HL-60/S4 treated with retinoic acid at 250 ng/mL for 4 days and 3 days (cell line): ENCODE measurements around the gene AAR2.

Source experiments
- in situ Hi-C: fragments of 300-500 bp; cut with MboI; formaldehyde crosslinking; loops from 2 replicates; pipeline ENCODE4 v1.7.0; 2022; ENCODE audit warnings: low sequenced_read_pairs

Gene AAR2

DNA sequence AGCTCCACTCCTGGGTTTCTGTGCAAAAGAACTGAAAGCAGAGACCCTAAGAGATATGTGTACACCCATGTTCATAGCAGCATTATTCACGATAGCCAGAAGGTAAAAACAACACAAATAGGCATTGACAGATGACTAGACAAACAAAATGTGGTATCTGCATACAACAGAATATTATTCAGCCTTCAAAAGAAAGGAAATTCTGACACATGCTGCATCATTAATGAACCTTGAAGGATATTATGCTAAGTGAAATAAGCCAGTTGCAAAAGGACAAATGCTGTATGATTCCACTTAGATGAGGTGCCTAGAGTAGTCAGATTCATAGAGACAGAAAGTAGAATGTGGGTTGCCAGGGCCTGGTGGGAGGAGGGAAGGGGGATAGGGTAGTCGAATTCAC is 17.8 kb downstream of the AAR2 start:
- in situ Hi-C loops = no loop called here

DNA sequence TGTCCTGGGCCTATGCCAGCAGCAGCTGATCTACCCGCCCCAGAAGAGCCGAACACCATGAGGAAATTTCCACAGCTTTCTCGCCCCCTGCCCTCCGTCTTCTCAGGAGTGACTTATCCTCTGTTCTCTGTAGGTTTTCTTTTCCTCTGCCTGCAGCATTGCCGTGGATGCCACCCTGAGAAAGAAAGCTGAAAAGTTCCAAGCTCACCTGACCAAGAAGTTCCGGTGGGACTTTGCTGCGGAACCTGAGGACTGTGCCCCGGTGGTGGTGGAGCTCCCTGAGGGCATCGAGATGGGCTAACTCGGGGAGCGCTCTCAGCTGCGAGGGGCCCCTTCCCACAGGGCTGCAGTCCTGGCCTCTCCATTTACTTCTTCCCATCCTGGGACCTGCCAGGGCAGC is 19.2 kb downstream of the AAR2 start:
- in situ Hi-C loops = no loop called here

DNA sequence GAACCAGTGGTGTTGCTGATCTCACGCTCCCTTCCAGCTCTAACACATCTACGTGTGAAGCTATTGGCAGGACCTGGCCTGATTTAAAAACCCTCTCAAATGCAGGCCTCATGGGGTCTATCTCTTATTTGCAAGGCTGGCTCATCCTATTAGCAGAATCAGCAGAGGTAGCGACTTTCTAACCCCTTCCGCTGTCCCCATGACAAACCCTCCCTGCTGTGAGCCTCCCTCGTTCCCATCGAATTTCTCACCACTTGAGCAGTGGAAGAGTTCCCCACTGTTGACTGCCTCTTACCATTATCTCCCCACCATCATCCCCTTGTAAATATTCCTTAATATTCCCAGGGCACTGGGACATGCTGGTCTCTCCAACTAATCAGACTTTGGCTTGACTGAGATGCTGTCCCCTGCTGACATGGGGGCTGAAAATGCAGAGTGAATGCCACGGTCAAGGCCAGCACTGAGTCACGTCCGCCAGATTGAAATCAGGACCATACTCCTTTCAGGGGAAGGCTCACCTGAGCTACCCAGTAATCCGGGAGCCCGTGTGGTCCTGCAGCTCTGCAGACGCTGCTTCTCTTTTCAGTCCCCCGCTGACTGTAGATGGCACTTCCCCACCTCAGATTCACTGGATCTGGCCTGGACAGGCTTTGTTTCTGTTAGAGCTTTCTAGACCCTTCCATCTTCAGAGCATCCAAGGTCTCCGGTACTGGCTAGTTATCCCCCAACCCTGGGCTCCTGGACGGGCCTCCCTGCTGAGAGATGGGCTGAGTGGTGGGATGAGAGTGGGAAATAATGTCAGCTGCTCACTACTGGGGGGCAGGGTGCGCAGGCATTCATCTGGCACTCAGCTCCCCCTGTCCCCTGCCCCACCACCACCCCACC is 23.1 kb downstream of the AAR2 start:
- in situ Hi-C loops = no loop called here

DNA sequence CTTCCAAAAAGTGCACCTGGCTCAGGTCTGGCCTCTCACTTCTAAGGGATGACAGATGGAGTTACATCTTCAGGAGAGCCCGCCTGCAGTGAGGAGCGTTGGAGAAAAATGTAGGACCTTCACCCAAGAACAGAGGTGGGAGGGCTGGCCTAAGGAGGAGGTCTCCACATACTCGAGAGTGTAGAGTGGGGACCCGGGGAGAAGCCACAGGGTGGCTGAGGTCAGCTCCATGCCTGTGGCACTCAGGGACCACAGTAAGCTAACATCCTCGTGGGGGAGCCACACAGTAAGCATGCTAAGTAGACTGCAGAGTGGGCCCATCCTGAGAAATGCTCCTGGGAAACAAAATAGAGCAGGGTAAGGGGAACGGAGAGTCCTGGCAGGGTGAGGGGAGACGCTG is 24.0 kb downstream of the AAR2 start:
- in situ Hi-C loops = no loop called here

DNA sequence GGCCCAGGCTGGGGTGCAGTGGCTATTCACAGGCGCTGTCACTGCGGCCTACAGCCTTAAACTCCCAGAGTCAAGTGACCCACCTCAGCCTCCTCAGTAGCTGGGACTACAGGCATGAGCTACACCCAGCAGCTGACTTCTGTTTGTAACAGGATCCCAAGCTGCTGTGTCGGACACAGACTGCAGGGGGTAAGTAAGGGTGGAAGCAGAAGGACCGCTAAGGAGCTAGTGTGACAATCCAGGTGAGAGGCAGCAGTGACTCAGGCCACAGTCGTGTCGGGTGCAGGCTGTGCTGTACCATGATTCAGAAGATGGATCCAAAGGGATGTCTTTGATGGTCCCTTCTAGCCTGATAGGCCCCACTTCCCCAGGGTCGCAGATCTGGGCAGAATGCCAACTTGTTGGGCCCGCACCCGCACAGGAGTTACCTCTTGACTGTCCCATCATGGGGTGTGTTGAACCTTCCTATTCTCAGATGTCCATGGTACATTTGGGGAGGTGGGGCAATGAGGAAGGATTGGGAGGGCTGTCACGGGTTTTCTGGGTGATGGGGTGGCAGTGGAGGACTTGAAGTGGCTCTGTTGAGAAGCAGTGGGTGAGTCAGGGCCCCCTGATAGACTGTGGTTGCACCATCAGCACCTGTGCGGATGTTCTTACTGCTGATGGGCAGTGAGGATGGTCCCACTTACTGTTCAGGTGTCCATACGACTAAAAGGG is 25.3 kb downstream of the AAR2 start:
- in situ Hi-C loops = no loop called here

DNA sequence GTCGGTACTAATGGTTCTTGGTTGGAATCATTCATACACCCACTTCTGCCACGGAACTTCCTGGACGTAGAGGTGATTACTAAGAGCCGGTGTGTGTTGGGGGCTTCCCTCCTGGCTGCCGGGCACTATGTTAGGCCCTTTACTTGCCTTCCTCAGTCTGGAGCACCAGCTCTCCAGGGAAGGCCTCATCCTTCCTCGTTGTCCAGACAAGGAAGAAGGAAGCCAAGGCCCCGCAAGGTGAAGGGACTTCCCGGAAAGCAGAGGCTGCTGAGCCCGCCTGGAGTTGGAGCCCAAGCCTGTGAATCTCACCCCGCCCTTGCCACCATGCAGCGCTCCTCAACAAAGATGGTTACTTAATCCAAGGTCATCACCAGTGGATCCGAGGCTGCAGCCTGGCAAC is 26.2 kb downstream of the AAR2 start:
- in situ Hi-C loops = no loop called here

DNA sequence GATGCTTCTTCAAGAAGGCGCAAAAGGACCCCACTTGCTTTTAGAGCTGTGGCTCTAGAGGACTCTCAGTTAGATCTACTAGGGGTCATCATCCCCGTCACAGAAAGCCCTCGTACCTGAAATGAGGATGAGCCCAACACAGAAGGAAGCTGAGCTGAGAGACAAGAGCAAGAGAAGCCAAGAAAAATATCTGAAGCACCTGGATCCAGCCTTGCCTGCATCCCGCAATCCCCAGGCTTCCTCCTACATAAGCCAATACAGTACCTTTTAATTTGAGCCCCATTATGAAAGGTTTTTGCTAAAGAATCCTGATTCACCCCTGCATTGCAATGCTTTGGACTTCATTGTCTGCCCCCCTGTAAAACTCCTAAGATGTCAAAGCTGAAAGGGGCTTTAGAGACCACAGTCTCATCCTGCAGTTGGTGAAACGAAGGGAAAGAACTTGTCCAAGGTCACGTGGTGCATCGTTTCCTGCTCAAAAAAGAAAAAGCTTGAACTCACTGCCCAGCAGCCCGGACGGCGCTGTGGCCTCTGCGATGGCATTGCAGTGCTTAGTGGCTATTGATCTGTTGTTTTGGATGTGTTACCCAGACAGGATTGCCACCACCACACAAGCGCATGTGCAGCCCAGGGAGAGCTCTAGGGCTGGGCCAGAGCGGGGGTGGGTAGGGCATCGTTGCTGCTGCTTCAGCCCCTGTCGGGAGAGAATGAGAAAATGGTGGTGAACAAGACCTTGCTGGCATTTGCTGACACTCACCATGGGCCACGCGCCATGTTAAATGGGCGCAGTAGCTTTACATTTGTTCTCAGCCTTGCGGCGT is 28.4 kb downstream of the AAR2 start:
- in situ Hi-C loops = no loop called here

DNA sequence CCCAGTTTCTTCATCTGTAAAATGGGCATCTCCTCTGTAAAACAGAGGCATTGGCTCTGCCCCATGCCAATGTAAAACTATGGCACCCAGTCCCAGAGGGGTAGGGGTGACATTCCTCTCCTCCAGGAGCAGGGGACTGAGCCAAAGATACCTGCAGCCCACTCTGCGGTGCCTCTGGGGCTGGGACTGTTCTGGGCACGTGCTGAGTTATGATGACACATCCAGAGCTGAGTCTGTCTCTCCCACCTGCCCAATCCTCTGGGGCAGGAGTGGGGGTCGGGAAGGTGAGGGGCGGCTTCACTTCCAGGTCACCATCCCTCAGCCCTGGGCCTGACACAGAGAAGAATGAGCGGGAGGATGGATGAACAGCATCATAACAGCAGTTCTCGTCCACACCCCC is 29.9 kb downstream of the AAR2 start:
- in situ Hi-C loops = no loop called here

DNA sequence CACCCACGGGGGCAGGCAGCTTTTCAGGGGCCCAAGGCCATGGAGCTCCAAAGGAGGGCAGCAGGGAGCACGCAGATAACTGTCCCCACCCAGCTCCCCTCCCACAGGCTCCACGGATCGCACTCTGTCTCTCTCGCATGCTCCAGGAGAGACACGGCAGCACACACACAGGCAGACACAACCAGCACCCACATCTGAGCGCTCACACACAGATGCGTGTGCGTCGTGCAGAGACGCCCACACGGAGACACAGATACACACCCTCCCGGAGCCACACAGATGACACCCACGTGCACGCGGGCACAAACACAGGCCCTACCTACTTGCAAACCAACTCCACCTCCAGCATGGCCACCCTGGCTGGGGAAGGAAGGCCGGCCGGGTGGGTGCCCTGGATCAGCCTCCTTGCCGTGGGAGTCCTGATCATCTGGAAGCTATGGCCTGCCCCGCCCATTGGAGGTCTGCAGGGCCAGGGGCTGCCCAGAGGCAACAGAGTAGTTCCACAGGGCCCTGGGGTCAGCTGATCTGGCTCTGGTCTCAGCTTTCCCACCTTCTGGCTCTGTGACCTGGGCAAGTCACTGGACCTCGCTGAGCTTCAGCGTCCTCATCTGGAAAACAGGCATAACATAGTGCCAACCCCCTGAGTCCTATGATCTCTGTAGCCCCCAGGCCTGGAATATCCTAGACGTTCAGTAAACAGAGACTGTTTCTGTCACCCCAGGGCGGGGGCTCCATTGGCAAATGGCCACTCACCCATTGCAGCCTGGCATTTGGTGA is 31.5 kb downstream of the AAR2 start:
- in situ Hi-C loops = no loop called here

DNA sequence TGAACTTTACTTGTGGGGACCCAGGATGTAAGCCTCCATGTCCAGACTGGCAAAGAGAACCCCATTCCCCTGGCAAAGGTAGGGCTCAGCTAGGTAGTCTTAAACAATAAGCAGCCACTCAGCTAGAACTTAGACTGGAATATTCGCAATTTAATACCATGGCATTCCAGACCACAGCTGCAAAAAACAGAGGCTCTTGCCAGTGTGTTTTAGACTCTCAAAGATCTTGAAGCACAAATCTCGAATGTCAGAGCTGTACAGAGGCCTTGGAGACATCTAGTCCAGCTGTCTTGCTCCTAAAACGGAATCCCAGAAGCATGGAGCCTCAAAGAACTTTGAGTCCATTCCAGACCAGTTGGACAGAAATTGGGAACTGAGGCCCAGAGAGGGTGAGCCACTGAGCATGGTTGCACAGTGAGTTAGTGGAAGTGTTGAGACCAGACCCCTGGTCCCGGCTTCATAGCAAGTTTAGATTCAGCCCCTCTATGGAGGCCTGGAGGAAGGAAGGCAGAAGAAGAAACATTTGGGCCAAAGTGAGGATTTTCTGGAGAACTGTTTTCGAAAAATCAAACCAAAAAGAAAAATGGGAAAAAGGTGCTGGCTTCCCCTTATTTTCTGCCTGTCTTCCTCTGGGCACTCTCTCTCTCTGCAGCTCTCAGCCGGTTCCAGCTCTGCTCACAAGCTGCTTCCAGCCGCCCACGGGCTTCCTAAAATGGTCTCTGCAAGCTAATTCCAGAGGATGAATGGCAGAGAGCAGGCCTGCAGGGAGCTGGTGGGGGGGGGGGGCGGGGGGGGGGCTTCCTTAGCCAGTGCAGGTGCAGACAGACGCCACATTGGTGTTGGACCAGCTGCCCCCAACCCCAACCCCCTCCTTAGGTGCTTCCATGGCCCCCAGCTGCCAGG is 32.4 kb downstream of the AAR2 start:
- in situ Hi-C loops = no loop called here

DNA sequence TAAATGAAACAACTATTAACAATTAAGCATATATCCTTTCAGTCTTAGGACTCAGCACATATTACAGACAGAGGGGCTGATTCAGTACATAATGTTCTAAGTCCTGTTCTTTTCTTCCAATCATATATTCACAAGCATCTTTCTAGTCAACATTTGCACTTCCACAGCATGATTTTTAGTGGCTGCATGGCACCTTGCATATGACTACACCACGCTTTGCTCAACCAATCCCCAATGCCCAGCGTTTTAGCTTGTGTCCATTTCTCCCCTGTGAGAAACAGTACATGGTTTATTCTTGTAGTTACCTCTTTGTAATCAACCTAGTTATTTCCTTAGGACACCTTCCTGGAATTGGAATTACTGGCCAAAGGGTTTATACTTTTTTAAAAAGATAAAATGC is 33.2 kb downstream of the AAR2 start:
- in situ Hi-C loops = no loop called here

DNA sequence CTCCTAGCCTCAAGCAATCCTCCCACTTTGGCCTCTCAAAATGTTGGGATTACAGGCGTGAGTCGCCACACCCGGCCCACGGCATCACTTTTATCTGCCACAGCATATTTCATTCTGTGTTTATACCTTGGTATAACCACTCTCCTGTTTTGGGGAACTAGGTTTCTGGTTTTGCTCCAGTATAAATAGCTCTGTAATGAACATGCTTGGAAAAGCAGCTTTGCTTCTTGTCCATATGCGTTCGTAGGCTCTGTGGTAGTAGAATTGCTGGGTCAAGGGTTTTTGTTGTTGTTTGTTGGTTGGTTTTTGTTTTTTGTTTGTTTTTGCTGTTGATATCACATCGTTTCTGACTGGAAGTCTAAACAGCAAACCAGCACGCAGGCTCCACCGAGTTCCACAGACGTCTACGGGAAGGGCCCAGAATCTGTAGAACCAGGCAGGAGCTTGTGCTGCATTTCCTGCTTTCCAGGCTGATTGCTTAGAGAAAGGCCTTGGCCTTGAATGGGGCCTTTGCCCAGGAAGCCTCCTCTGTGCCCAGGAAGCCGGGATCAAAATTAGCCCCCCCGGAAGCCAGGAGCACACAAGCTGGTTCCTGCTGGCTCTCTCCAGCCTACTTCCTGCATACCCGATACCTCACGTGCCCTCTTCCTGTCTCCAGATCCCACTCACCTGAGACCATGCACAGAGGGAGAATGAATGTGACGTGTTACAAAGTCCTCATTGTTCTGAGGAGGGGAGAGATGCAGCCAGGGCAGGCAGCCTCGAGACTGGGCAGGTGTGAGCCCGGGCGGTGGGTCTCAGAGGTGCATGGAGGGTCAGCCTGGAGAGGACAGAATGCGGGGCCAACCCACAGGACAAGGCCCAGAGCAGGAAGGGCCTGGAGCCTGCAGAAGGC is 34.7 kb downstream of the AAR2 start:
- in situ Hi-C loops = no loop called here

DNA sequence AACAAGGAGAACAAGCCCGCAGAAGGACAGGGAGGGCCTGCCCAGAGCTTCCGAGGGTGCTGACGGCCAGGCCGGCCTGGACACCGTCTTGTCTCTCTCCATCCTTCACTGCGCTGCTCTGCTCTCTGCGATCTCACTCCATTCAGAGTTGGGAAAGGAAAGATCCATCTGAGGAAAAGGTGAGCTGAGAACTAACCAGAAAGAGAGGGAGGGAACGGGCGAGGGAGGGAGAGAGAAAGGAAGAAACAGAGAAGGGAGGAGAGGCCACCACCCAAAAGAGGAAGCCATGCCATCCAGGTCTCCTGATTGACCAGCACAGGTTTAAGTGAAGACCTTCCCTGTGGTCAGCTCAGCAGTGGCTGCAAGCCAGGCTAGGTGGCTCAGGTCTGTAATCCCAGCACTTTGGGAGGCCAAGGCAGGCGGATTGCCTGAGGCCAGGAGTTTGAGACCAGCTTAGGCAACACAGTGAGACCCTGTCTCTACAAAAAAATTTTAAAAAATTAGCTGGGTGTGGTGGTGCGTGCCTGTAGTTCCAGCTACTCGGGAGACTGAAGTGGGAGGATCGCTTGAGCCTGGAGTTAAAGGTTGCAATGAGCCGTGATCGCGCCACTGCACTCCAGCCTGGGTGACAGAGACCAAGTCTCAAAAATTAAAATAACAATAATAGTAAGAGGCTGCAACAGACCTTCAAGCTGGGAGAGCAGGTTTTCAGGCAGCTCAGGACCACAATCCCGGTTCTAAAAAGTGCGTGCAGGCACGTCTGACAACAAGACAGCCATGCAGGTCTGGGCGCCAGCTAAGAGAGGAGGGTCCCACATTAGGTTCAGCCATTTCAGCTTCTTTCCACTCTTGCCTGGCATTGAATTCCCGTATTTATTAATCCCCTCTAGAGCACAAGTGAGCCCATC is 35.6 kb downstream of the AAR2 start:
- in situ Hi-C loops = no loop called here

DNA sequence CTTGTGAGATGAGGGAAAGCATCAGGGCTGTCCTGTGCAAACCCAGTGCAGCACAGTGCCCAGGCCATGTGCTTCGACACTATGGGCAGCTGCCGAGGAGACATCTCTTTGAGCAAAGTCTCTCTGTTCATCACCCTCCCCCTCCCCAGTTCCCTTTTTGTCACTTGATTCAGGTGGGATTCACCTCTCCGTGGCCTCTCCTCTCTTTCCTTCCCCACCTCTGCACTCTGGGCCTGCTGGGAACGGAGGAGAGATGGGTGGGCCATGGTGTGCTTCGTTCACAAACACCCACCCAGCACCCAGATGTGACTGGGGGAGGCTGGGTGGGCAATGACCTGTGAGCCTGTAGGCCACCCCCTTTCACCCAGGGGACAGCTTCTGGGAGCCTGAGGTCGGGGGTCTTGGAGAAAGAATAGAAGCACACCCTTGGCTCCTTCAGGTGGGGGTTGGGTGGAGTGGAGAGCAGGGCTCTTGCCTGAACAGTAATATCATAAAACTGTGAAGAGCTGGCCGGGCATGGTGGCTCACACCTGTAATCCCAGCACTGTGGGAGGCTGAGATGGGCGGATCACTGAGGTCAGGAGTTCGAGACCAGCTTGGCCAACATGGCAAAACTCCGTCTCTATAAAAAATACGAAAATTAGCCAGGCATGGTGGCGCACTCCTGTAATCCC is 36.4 kb downstream of the AAR2 start:
- in situ Hi-C loops = no loop called here

DNA sequence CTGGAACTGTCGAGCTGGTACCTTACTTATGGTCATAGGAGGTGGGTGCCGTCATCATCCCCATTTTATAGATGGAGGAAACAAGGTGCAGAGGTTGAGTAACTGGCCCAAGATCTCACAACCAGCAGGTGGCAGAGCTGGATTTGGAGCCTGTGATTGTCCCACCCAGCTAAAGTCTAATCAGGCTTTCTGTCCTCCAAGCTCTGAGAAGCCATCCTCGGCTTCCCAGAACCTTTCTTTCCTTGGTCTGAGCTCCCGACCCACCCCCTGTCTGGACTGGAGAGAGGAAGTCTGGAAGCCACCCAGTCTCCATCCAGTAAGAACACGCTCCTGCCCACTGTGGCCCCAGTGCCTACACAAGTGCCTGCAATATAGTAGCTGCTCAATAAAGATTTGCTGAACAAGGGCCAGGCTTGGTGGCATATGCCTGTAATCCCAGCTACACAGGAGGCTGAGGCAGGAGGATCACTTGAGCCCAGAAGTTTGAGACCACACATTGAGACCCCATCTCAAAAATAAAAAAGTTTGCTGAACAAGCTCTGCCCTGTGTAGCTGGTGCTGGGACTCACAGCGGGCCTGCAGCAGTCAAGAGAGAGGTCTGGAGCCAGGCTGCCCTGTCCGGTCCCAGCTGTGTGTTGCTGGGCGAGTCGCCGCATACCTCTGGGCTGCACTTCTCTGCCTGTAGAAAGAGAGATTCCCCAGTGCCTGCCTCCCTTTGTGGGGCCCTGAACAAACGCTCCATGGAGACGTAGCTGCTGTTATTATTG is 37.3 kb downstream of the AAR2 start:
- in situ Hi-C loops = no loop called here

DNA sequence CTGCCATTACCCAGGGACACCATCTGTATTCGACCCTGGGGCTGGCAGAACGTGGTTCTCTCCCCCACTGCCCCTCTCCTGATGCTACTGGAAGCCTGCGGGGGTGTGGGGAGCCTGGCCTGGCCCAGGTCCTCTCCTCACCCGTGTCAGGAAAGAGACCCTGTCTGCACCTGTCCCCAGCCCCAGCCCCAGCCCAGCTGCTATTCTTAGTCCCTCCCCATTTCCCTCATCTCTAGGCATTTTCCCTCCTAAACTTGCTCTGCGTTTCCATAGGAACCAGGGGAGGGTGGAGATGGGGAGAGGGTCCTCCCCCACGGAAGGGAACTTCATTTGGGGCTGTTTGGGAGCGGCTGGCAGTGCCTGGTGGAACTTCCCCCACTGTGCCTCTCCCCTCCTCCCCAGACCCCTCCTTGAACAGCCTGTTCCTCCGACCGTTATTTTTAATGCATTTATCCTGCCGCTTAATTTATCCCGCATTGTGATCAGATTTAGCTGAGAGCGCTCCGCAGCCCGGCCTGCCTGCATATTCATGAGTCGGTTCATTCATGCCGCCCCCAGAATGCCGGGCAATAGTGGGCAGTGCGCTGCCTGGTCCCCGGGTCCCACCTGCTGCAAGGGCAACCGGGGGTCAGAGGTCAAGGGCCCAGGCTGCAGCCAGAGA is 38.0 kb downstream of the AAR2 start:
- in situ Hi-C loops = no loop called here
